HG03196 (cell line): Measurements from ENCODE around the gene PTTG1IP.

Experiments used
- ATAC-seq: cut with Tn5 transposase; IDR thresholded peaks from one replicate; pipeline ENCODE4 v1.9.1; 2021; ENCODE audit not compliant: unreplicated experiment

Gene PTTG1IP

GRCh38 chr21:44898011-44898488 lies 24.6 kb upstream of the PTTG1IP start:
- no peak for ATAC-seq

GRCh38 chr21:44897326-44898010 lies 24.0 kb upstream of the PTTG1IP start:
- no peak for ATAC-seq

GRCh38 chr21:44896561-44897286 lies 23.2 kb upstream of the PTTG1IP start:
- ATAC-seq = no peak

- ATAC-seq = no peak
Observed at GRCh38 chr21:44895859-44896258, 22.4 kb upstream of the PTTG1IP start.

- ATAC-seq = no peak
Observed at GRCh38 chr21:44894687-44895302, 21.3 kb upstream of the PTTG1IP start.

GRCh38 chr21:44893948-44894656 lies 20.6 kb upstream of the PTTG1IP start:
- no peak for ATAC-seq

- no peak for ATAC-seq
Observed at GRCh38 chr21:44893278-44893556, 19.7 kb upstream of the PTTG1IP start.

GRCh38 chr21:44892536-44893277 lies 19.2 kb upstream of the PTTG1IP start:
- peak; percentile 44 for ATAC-seq

GRCh38 chr21:44892095-44892494 lies 18.6 kb upstream of the PTTG1IP start:
- no peak for ATAC-seq

GRCh38 chr21:44891631-44892031 lies 18.1 kb upstream of the PTTG1IP start:
- ATAC-seq = no peak

GRCh38 chr21:44890961-44891541 lies 17.6 kb upstream of the PTTG1IP start:
- no peak for ATAC-seq

- no peak for ATAC-seq
Observed at GRCh38 chr21:44890338-44890931, 16.9 kb upstream of the PTTG1IP start.

GRCh38 chr21:44889625-44890337 lies 16.3 kb upstream of the PTTG1IP start:
- no peak for ATAC-seq

- ATAC-seq = no peak
Observed at GRCh38 chr21:44888581-44889550, 15.4 kb upstream of the PTTG1IP start.

GRCh38 chr21:44887807-44888580 lies 14.5 kb upstream of the PTTG1IP start:
- ATAC-seq = no peak

- no peak for ATAC-seq
Observed at GRCh38 chr21:44887126-44887806, 13.8 kb upstream of the PTTG1IP start.
